Prostate gland (tissue), 2 donors: ENCODE data around the gene TMEM109. TPM values are rescaled to one million over a fixed set of nuclear protein-coding genes. Genes with fewer than 3 reads are reported as not detected.

Experiments
- DNase-seq: peaks from one replicate; pipeline ENCODE4 v3.0.0-alpha.2; 2019; ENCODE audit warnings: low spot score
- H3K27ac ChIP-seq, 2 donors: fragments of 200-600 bp; sonication (generic); 2 replicates each; pipeline ENCODE4 v1.5.1; 2017 to 2019
- H3K27me3 ChIP-seq: fragments of 200-600 bp; sonication (generic); replicated peaks from 2 replicates; pipeline ENCODE4 v1.5.1; 2019; ENCODE audit not compliant: insufficient read depth
- H3K36me3 ChIP-seq, 2 donors: fragments of 200-600 bp; sonication (generic); 1 replicate in 1 of 2; 2 replicates in 1 of 2; pipeline versions ENCODE4 v1.5.1 to v1.8.1; 2017 to 2019
- H3K4me1 ChIP-seq: fragments of 200-600 bp; sonication (generic); replicated peaks from 2 replicates; pipeline ENCODE4 v1.5.1; 2019
- H3K4me3 ChIP-seq, 2 donors: fragments of 200-600 bp; sonication (generic); 2 replicates each; pipeline ENCODE4 v1.5.1; 2017 to 2019
- H3K9me3 ChIP-seq: fragments of 200-600 bp; sonication (generic); 2 replicates; pipeline ENCODE4 v1.5.1; 2017
- CTCF ChIP-seq, 4 experiments: fragments of 200-600 bp in 2 of 4; fragments of 450-650 bp in 2 of 4; sonication (generic) in 2 of 4; IDR thresholded peaks; 1 replicate in 3 of 4; 2 replicates in 1 of 4; pipeline ENCODE4 v1.5.1; 2016 to 2019; ENCODE audit warnings: antibody characterized with exemption in 4 of 4, mild to moderate bottlenecking in 2 of 4, moderate library complexity in 2 of 4
- POLR2A ChIP-seq: fragments of 450-650 bp; IDR thresholded peaks from one replicate; pipeline ENCODE4 v1.6.1; 2016; ENCODE audit warnings: antibody characterized with exemption, mild to moderate bottlenecking
- POLR2AphosphoS5 ChIP-seq: sonication (generic); formaldehyde crosslinking; IDR thresholded peaks from one replicate; pipeline ENCODE4 v1.6.1; 2017; ENCODE audit warnings: antibody characterized with exemption
- WGBS: methylation state at CpG from one replicate; pipeline ENCODE4 v1.1.5; 2018; 5-methylcytosine and 5-hydroxymethylcytosine counted together
- intact Hi-C: fragments of 100-400 bp; cut with DNase I; formaldehyde crosslinking; loops from one replicate; pipeline ENCODE4 v1.14.2; 2022
- total RNA-seq, 2 donors: library from RNA; depleted of rRNA; stranded (reverse); fragments of >200 nt; gene quantifications; one replicate each; pipeline ENCODE4 v1.1.0, GENCODE V29; 2016

Gene TMEM109
- total RNA-seq, 2 donors from 2014 or later = 106 to 122 TPM

GRCh38 chr11:60914633-60915247 is 782 bp downstream of the TMEM109 start:
- H3K27ac ChIP-seq = peak overlapping the region; percentile 94
- H3K27me3 ChIP-seq = no peaks in the 10 kb centered on the region
- H3K4me1 ChIP-seq = peaks cover 21% of the 10 kb centered on the region
- no peak for DNase-seq
- intact Hi-C loops = loop anchor here (5.0 kb wide), 1 partner anchor 248 kb away; the partner anchor contains the start of gene VPS37C
- no peaks in the 10 kb centered on the region for H3K36me3 ChIP-seq
- peak overlapping the region; percentile 75 to 77 for H3K4me3 ChIP-seq
- no peak for TF ChIP-seq POLR2AphosphoS5
- no peak for TF ChIP-seq CTCF (IDR thresholded peaks at IDR 0.05)
- TF ChIP-seq POLR2A = no peak
- no peaks in the 10 kb centered on the region for H3K9me3 ChIP-seq
- WGBS = under 1% methylated on average over 31 of the region's 31 CpGs

- H3K27me3 ChIP-seq = no peaks in the 10 kb centered on the region
- H3K36me3 ChIP-seq = peaks cover 0 to under 1% of the 10 kb centered on the region in 2 donors
- H3K27ac ChIP-seq = peak overlapping the region; percentile 94
- 7% methylated on average over 17 of the region's 17 CpGs for WGBS
- TF ChIP-seq CTCF (IDR thresholded peaks at IDR 0.05) = peak in 3 of 4 experiments; percentile 21 to 43 (median 42)
- TF ChIP-seq POLR2AphosphoS5 = peak; percentile 68
- TF ChIP-seq POLR2A = no peak
- DNase-seq = peak; percentile 77
- H3K4me1 ChIP-seq = peaks cover 21% of the 10 kb centered on the region
- no peaks in the 10 kb centered on the region for H3K9me3 ChIP-seq
- intact Hi-C loops = no loop called here
- peak overlapping the region; percentile 75 to 77 for H3K4me3 ChIP-seq
Measured at GRCh38 chr11:60915248-60915914, 1.4 kb downstream of the TMEM109 start.

- TF ChIP-seq CTCF (IDR thresholded peaks at IDR 0.05) = no peak
- no peak for TF ChIP-seq POLR2AphosphoS5
- no peak for TF ChIP-seq POLR2A
- intact Hi-C loops = no loop called here
- Histone ChIP-seq H3K27me3 (no peaks in the 10 kb centered on the region), H3K27ac (no peak overlapping the region), H3K4me1 (peaks cover 21% of the 10 kb centered on the region), H3K9me3 (no peaks in the 10 kb centered on the region), H3K4me3 (no peak overlapping the region), H3K36me3 (peaks cover 6 to 9% of the 10 kb centered on the region in 2 donors)
- no peak for DNase-seq
- WGBS = 61% methylated on average over 3 of the region's 3 CpGs
Measured at GRCh38 chr11:60916669-60917206, 2.8 kb downstream of the TMEM109 start.

GRCh38 chr11:60917267-60917666 is 3.3 kb downstream of the TMEM109 start:
- TF ChIP-seq POLR2A = no peak
- TF ChIP-seq CTCF (IDR thresholded peaks at IDR 0.05) = no peak
- peak; percentile 36 for TF ChIP-seq POLR2AphosphoS5
- intact Hi-C loops = no loop called here
- Histone ChIP-seq H3K9me3 (no peaks in the 10 kb centered on the region), H3K4me1 (peaks cover 21% of the 10 kb centered on the region), H3K27ac (no peak overlapping the region), H3K27me3 (no peaks in the 10 kb centered on the region), H3K36me3 (peaks cover 9 to 14% of the 10 kb centered on the region in 2 donors), H3K4me3 (no peak overlapping the region)
- WGBS = 53% methylated on average over 1 of the region's 1 CpG
- no peak for DNase-seq
